NCI-H146 (cell line): Measurements from ENCODE around the gene GET3.
A peak's percentile ranks its signal among the peaks of the same experiment; 100 is the strongest.

Experiments used
- DNase-seq: peaks from one replicate; lab custom pipeline; 2025; lab: John Stamatoyannopoulos, UW

Gene GET3

GRCh38 chr19:12752056-12752781 lies 14.9 kb downstream of the GET3 start:
- no peak for DNase-seq

GRCh38 chr19:12754465-12755196 lies 17.3 kb downstream of the GET3 start:
- no peak for DNase-seq

- DNase-seq = no peak
Observed at GRCh38 chr19:12756150-12756883, 19.0 kb downstream of the GET3 start.

GRCh38 chr19:12757544-12758274 lies 20.4 kb downstream of the GET3 start:
- DNase-seq = peak; percentile 89

GRCh38 chr19:12759686-12760085 lies 22.4 kb downstream of the GET3 start:
- no peak for DNase-seq

GRCh38 chr19:12763100-12763499 lies 25.8 kb downstream of the GET3 start:
- DNase-seq = no peak

GRCh38 chr19:12764698-12765097 lies 27.4 kb downstream of the GET3 start:
- DNase-seq = no peak

GRCh38 chr19:12766051-12766521 lies 28.8 kb downstream of the GET3 start:
- no peak for DNase-seq

GRCh38 chr19:12767150-12767549 lies 29.9 kb downstream of the GET3 start:
- no peak for DNase-seq

GRCh38 chr19:12767666-12768065 lies 30.4 kb downstream of the GET3 start:
- DNase-seq = no peak

GRCh38 chr19:12769689-12770088 lies 32.4 kb downstream of the GET3 start:
- no peak for DNase-seq

- no peak for DNase-seq
Observed at GRCh38 chr19:12770922-12771321, 33.6 kb downstream of the GET3 start.

GRCh38 chr19:12772323-12772722 lies 35.0 kb downstream of the GET3 start:
- DNase-seq = no peak

GRCh38 chr19:12773571-12773970 lies 36.3 kb downstream of the GET3 start:
- no peak for DNase-seq

- DNase-seq = peak; percentile 99
Observed at GRCh38 chr19:12774588-12775555, 37.6 kb downstream of the GET3 start, which contains the start of gene HOOK2. HOOK2 (minus strand) TSS chr19:12775552; CDS start chr19:12775449, 103 bp downstream.

- peak; percentile 88 for DNase-seq
Observed at GRCh38 chr19:12777217-12778016, 40.1 kb downstream of the GET3 start.

- peak; percentile 92 for DNase-seq
Observed at GRCh38 chr19:12778017-12778904, 41.0 kb downstream of the GET3 start.

- no peak for DNase-seq
Observed at GRCh38 chr19:12778905-12779161, 41.5 kb downstream of the GET3 start.
